ENCODE results near the gene RCC1.
"Not testable (repeated sequence)": the region's sequence is repeated elsewhere in the genome, so short reads cannot be mapped to it uniquely, and the experiment has no call there.

Gene RCC1

DNA sequence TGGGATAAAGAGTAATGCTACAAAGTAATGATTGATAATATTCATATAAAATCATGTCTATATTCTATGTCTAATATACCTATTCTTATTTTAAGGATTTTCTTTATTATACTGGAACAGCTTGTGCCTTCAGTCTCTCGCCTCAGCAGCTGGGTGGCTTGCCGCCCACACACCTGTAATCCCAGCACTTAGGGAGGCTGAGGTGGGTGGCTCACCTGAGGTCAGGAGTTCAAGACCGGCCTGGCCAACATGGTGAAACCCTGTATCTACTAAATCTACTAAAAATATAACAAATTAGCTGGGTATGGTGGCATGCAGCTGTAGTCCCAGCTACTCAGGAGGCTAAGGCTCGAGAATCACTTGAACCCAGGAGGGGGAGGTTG is 39.4 kb downstream of the RCC1 start:
- DNase-seq (ENCODE audit: low read depth): no peak

DNA sequence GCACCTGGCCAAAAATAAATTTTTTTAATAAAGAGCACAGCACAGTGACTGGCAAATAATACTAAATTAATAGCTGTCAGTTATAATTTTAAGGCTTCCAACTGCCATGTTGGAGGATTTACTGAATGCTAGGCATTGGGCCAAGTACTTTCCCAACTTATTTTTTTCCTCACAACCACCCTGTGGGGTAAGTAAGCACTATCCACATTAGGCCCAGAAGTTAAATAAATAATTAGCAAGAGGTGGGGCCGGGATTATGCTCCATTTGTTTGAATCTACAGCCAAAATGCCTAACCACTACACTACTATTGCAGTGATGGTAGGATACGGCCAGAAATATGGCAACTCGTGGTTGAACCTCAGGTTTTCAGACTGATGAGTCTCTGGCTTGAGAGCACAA is 42.5 kb downstream of the RCC1 start:
- DNase-seq (ENCODE audit: low read depth): no peak

DNA sequence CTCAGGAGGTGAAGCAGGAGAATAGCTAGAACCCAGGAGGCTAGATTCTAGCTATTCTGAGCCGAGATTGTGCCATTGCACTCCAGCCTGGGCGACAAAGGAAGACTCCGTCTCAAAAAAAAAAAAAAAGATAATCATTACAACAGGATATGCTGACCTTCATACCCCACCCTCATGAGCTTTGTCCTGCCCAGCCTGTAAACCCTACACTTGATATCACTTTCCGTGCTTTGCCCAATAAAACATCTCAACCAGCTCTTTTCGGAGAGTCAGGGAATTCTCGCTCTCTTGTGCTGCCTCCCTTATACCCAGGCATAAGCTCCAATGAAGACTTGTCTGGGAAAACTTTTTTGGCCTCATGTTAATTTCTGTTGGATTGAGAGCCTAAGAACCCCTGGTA is 45.5 kb downstream of the RCC1 start:
- DNase-seq (ENCODE audit: low read depth): no peak

DNA sequence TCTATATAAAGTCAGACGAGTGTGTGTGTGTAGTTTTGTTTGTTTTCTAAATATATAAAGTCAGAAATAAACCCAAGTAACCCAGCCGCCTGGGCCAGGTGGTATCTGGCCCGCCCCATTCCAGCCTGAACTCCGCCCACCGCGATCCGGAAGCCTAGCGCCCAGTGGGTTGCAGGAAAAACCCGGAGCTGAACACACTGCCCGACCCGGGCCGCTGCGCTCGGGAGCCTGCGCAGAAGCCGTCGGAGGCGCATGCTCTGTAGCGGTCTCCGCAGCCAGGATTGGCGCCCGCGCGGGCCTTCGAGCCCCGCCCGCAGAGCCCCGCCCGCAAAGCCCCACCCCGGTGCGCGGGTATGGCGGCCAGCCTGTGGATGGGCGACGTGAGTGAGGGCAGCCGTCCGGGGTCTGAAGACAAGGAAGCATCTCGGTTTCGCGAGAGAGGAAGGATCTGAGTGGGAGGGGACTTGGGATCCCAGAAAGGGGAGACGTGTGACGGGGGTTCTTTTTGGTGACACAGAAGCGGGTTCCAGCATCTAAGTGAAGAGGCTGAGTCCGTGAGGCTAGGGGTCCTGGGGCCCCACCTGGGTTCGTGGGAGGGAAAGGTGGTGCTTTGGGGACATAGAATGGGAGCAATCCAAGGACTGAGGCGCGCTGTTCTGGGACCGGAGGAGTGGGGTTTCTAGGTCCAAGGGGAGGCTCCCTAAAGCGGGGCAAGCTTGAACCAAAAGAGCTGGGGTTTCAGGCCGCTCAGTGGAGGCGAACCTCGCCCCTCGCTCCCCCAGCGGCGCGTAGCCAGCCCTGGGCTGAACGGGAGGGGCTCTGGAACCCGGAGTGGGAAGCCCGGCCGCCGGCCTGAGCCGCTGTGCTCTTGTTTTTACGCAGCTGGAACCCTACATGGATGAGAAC is 47.2 kb downstream of the RCC1 start, which contains the start of gene TRNAU1AP:
Gene TRNAU1AP (plus strand): TSS at position 328 of the 906 bp plus-strand sequence. CDS start 26 bp downstream, at position 354.
- peak; percentile 98 for DNase-seq (ENCODE audit: low read depth)

DNA sequence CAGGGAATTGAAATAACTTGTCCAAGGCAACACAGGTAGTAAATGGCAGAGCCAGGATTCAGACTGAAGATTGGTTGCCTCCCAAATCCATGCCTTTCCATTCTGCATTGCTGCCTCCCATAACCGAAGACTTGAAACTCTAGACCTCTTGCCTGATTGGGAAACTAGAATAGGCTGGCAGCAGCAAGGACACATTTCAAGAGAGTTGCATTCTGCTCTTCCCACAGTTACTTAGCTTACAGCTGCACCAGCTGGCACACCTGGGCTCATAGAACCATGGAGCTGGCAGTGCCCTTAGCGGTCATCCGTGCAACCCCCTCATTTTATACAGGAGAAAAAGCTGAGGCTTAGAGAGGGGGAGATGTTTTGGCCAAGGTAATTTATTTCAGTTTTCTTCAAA is 55.0 kb downstream of the RCC1 start:
- no peak for DNase-seq (ENCODE audit: low read depth)

DNA sequence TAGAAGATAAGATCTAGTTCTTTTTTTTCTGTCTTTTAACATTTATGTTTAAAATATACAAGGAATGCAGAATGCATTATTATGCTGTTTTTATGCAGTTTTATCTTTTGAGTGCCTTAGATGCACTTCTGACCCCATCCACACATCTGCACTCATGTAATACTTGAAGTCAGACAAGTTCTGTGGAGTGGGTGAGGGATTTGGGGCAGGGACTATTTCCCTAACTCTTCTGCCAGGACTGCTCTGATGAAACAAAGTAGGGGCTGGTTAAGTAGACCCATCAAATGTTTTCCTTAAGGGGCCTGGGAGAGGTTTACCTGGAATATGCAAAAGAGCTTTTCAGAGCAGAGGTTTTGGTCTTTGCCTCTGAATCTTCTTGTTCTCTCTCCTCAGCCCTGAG is 58.5 kb downstream of the RCC1 start:
- no peak for DNase-seq (ENCODE audit: low read depth)

DNA sequence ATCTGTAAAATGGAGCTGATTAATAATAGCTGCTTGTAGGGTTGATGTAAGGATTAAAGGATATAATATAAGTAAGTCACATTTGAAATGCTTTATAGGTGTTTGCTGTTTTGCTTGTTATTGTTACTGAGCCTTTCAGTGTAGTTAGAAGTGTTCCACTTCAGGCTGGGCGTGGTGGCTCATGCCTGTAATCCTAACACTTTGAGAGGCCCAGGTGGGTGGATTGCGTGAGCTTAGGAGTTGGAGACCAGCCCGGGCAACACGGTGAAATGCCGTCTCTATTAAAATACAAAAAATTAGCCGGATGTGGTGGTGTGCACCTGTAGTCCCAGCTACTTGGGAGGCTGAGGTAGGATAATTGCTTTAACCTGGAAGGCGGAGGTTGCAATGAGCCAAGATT is 59.2 kb downstream of the RCC1 start:
- DNase-seq (ENCODE audit: low read depth): no peak

DNA sequence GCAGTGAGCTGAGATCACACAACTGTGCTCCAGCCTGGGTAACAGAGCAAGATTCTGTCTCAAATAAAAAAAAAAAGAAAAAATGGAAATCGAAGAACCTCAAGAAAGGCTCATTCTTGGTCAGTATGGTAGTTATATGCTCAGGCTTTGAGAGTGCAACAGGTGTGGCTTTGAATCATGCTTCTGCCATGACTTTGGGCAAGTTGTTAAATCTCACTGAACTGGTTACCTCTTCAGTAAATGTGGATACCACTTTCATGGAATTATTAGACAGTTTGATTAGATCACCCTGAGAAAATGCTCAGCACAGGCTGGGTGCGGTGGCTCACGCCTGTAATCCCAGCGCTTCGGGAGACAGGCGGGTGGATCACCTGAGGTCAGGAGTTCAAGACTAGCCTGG is 59.9 kb downstream of the RCC1 start:
- no peak for DNase-seq (ENCODE audit: low read depth)

DNA sequence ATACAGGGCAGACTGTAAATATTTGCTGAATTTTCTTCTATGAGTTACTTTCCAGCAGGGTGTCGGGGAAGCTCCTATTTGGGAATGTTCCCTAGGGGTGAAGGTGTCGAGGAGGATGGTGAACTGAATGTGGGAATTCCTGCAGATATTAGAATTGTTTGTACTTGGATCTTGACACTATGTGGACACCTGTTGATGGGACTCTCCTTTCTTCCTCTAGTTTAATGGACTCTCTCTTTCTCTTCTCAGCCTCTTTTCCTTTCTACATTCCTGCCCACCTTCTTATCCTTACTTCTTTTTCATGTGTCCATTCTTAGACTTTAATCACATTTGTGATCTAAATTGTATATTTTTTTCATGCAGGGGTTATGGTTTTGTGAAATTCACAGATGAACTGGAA is 61.1 kb downstream of the RCC1 start:
- DNase-seq (ENCODE audit: low read depth): no peak

DNA sequence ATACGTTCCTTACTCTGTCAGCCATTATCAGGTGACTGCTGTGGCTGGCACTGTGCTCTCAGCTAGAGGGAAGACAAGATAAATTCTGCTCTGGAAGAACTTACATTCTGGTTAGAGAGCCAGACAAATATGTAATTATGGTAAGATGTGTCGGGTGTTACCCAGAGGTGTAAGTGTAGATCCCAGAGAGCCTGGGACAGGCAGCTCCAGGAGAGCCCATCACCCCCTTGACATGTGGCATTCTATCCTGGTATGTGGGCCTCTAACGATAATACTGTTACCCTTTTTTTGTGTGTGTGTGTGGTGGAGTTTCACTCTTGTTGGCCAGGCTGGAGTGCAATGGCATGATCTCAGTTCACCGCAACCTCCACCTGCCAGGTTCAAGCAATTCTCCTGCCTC is 66.1 kb downstream of the RCC1 start:
- no peak for DNase-seq (ENCODE audit: low read depth)

DNA sequence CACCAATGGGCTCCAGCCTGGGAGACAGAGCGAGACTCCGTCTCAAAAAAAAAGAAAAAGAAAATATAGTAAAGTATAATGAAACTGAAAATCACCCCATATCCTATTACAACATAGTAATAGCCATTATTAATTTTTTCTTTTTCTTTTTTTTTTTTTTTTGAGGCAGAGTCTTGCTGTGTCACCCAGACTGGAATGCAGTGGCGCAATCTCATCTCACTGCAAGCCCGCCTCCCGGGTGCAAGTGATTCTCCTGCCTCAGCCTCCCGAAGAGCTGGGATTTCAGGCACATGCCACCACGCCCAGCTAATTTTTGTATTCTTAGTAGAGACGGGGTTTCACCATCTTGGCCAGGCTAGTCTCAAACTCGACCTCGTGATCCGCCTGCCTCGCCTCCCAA is 67.0 kb downstream of the RCC1 start:
- DNase-seq (ENCODE audit: low read depth): peak; percentile 93

DNA sequence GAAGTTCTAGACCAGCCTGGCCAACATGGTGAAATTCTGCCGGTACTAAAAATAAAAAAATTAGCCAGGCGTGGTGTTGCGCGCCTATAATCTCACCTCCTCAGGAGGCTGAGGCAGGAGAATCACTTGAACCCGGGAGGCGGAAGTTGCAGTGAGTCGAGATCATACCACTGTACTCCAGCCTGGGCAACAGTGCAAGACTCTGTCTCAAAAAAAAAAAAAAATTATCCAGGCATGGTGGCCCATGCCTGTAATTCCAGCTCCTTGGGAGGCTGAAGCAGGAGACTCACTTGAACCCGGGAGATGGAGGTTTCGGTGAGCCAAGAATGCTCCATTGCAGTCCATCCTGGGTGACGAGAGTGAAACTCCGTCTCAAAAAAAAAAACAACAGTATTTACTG is 67.7 kb downstream of the RCC1 start:
- no peak for DNase-seq (ENCODE audit: low read depth)

DNA sequence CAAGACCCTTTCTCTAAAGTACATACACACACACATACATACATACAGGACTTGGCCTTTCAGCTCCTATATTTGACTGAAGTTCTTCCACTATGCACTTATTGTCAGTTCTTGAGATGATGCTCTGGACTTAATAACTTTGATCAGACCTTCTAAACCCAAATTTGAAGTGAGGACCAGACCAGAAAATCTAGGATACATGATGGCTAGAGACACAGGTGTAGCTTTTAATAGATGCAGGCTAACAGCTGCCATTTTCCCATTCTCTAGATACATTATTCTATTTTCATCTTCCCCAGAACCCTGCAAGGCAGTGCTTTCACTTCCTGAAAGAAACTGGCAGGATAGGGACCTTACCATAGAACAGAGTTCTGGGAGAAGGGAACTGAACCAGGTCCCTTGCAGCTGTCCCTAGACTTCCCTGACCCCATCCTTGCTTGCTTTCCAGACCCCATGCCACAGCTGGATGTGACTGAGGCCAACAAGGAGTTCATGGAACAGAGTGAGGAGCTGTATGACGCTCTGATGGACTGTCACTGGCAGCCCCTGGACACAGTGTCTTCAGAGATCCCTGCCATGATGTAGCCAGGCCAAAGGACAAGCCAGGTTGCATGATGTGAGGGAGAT is 71.3 kb downstream of the RCC1 start:
- DNase-seq (ENCODE audit: low read depth): no peak

DNA sequence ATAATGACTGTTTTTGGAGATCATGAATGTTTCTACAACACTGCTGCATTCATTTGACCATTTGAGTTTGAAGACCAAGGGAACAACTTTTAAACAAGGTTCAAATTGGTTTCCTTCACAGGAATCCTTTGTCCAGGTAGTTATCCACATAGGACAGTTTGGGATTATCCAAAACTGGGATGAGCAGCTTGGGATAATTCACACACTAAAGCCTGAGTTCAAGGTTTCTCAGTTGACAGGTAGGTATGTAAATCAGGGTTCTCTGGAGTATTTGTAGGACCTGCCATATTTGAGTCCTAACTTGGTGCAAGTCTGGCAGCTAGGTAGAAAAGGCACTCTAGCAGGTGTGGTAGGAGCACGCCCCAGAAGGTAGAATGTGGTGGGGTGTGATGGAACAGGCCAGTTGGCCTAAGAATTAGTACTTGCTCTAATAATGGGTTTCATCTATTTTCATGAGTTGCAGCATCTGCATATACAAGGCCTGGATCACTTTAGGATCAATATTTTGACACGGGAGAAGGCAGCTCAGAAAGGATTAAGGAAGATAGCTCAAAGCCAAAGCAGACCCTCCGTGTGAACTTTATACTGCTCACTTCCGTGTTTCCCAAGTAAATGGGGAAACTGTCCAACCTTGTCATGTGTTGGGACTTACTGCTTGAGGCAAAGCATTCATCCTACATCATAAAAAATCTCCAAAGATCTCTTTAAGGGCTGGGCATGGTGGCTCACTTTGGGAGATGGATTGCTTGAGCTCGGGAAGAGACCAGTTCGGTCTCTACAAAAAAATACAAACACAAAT is 72.1 kb downstream of the RCC1 start:
- DNase-seq (ENCODE audit: low read depth): no peak

DNA sequence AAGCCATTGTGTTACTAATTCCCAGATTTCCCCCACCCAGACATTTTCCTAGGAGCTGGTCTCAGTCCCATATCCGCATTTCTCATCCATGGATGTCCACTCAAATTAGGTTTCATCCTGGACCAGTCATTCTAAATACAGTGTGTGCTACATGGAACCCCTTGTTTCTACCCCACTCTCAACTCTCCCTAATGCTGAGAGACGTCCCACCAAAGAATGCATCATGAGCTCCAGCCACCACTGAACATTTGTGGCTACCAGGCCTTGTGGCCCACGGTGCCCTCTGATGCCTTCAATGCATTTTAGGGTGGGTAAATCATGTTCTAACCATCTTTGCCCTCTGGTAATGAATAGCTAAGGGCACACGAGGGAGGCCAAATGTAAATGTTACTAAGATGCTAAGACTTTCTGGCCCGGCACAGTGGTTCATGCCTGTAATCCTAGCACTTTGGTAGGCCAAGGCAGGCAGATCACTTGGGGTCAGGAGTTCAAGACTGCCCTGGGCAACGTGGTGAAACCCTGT is 72.9 kb downstream of the RCC1 start:
- DNase-seq (ENCODE audit: low read depth): no peak

DNA sequence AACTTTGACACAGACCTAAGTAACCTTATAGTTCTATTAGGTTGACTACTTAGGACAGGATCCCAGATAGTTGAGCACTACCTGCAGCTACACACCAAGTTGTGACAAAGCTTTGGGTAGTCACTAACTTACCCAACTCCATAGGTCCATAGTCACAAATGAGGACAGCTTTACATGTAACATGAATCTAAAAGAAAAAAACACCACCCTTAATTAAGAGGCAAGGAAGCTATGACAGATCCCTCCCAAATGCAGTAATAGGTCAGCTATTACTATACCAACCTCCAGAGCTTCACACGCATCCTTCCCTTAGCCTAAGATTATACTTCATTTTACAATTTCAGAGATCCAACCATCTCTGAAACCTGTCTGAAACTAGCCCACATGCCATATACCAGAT is 73.6 kb downstream of the RCC1 start:
- no peak for DNase-seq (ENCODE audit: low read depth)

DNA sequence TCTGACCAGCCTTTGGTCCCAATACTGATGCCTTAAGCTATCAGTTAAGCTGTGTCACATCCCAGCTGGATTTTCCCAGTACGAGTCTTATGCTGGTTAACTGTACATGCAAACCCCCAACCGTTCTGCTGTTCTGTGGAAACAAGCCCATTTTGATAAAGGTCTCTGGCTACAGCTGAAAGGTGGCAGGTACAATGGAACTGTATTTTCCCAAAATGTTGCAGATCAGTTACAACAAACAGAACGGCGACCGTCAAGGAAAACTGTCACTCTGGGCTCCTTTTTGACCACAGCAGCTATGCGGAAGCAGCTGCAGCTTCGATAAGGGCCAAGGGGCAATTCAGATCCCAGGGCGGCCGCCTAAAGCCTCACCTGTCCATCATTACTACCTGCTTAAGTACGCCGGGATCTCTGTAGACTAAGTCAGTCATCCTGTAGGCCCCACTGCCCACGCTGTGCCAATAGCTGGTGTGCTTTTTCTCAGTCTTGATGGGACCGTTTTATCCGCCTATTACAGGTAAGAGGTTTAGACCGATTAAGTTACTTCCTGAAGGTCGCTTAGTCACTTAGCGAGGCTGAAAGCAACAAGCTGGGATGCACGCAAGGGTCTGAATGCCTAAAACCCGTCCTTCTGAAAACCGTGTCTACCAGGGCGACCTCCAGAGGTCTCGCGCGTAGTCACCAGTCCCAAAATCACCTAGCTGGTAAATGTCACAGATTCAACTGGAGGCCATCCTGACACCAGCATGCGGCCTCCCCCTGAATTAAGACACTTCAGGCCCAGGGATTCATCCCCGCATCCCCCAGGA is 75.1 kb downstream of the RCC1 start:
- peak; percentile 36 for DNase-seq (ENCODE audit: low read depth)

DNA sequence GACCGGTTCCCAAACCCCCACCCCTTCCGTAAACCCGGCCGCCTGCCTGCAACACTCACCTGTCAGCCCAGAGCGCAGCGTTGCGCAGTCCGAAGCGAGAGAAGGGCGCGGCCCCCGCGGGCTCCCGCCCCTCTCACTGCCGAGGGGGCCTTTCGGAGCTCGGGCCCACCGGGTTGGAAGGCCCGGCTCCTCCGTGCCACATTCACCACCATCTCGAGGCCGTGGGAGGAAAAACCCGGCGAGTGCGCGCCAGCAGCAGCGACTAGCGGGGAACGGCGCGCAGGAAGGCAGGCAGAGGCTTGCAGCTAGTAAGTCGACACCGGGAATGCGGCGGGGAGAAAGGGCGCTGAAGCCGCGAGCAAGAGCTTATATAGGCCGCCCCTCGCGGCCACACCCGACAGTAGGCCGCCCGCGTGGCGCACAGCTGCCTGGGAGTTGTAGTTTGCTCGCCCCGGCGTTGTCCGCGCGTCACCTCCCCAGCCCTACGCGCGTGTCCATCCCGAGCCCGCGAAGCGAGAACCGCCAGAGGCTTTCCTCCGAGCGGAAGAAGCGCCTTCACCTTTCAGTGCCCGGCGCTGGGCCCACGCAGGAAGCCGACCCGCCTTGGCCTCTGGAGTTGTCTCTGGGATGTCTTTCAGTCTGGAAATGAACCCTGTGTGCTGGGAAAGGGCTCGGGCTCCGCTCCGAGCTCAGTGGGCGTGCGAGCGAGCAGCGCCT is 75.8 kb downstream of the RCC1 start:
- DNase-seq (ENCODE audit: low read depth): peak; percentile 97

DNA sequence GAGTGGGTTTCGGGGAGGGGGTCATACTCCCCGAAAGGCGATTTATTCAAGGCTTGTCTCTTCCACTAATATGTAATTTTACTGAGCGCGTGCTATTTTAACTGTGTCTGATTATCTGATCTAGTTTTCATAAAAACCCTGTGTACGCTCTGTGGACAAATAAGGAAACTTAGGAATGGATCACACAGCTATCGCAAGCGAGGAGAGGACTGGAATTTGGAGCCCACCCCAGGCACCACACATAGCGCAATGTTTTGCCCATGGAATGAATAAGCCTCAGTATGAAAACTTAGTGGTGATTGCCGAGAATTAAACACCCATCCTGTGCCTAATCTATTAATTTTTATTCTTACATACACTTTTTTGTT is 76.4 kb downstream of the RCC1 start:
- no peak for DNase-seq (ENCODE audit: low read depth)

DNA sequence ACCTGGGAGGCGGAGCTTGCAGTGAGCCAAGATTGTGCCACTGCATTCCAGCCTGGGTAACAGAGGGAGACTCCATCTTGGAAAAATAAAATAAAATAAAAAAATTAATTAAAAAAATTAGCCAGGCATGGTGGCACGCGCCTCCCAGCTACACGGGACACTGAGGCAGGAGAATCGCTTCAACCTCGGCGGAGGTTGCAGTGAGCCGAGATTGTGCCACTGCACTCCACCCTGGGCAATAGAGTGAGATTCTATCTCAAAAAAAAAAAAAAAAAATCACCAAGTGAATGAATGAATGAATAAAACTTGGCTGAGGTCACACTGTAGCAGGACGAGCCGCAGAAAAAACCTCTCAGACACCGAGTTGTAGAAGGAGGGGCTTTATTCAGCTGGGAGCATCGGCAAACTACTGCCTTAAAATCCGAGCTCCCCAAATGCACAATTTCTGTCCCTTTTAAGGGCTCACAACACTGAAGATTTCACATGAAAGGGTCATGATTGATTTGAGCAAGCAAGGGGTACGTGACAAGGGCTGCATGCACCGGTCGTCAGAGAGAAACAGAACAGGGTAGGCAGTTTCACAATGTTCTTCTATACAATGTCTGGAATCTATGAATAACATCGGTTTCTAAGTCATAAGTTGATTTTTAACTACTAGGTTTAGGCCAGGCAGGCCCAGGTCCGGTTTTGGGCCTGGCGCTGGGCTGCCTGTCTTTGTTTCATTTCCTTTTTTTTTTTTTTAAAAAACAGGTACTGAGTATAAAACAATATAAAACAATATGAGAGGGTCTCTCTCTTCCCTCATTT is 80.9 kb downstream of the RCC1 start:
- DNase-seq (ENCODE audit: low read depth): not testable (repeated sequence)

All from iris pigment epithelial cell (primary cell).